ENCODE data around the gene DYNC2H1.

- TF ChIP-seq CTCF (IDR thresholded peaks at IDR 0.05) (no peak), POLR2A (IDR thresholded peaks at IDR 0.05) (no peak)
Measured at GRCh38 chr11:103079833-103080232, 29.4 kb upstream of the DYNC2H1 start.

Measured in adrenal gland (tissue), 5 donors.